Hematopoietic multipotent progenitor cell treated with erythropoietin and hydrocortisone succinate and interleukin-3 and kit ligand, for 15 days (in vitro differentiated cells): ENCODE results near the gene OR7G3.

ENCODE experiments used
- DNase-seq: peaks from one replicate; pipeline ENCODE4 v3.0.0-alpha.2; 2015; ENCODE audit warnings: low spot score

Gene OR7G3

GRCh38 chr19:9126900-9127405 is at the start of gene OR7G3:
Gene OR7G3, minus strand, starts transcription at chr19:9126950. Its CDS starts 0 bp downstream, at chr19:9126950.
- DNase-seq: no peak

DNA sequence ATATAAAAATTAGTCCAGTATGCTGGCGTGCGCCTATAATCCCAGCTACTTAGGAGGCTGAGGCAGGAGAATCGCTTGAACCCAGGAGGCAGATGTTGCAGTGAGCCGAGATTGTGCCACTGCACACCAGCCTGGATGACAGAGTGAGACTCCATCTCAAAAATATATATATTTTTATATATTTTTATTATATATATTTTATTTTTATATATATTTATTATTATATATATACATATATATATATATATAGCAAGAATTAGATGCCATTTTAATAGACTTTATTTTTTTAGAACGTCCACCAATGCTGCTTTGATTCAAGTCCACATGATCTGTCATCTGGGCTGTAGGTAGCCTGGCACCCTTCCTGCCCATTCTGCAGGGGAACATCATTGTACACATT is 48.6 kb upstream of the OR7G3 start:
- no peak for DNase-seq

GRCh38 chr19:9171393-9171991 is 44.7 kb upstream of the OR7G3 start:
- no peak for DNase-seq

GRCh38 chr19:9166846-9167245 is 40.1 kb upstream of the OR7G3 start:
- no peak for DNase-seq

- no peak for DNase-seq
These were observed 38.5 kb upstream of the OR7G3 start for GRCh38 chr19:9165261-9165660.

GRCh38 chr19:9161427-9161826 is 34.7 kb upstream of the OR7G3 start:
- no peak for DNase-seq

- no peak for DNase-seq
These were observed 33.1 kb upstream of the OR7G3 start for GRCh38 chr19:9159891-9160290.

GRCh38 chr19:9156304-9156703 is 29.6 kb upstream of the OR7G3 start:
- no peak for DNase-seq

DNA sequence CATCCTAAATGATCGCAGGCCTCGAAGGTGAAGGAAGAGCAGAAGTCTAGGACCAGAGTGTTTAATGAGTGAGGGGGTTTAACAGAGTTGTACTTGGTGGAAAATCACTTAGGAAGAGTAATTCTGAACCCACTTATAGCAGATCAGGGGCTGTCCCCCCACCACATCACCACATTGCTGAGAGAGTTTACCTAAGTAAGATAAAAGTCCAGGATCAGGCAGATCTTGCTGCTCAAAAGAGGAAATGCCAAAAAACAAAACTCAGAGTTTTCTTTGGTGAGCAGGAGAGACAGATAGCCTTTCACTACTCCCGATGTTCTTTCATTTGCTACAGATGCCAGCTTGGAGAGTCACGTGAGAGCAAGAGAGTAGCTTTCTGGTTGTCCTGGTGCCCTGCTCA is 28.8 kb upstream of the OR7G3 start:
- no peak for DNase-seq

GRCh38 chr19:9151367-9151766 is 24.6 kb upstream of the OR7G3 start:
- DNase-seq: no peak

DNA sequence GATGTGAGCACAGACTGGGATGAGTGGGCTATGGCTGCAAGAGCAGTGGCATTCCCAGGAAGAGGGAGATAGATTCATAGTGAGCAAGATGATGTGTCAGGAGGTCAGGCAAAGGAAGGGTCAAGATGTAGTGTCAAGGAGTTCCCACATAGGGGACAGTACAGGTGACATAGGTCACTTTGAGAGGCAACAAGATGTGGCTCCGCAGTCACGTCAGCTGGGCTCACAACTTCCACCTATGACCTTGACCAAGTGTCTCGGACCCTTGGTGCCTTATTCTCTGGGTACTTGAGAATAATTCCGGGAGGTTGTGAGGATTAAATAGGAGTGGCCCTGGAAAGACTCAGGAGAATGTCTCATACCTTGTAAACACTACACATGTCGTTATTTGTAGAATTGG is 23.9 kb upstream of the OR7G3 start:
- DNase-seq: no peak

- DNase-seq: no peak
These were observed 23.2 kb upstream of the OR7G3 start for GRCh38 chr19:9149997-9150396.

GRCh38 chr19:9148697-9149096 is 21.9 kb upstream of the OR7G3 start:
- DNase-seq: no peak

DNA sequence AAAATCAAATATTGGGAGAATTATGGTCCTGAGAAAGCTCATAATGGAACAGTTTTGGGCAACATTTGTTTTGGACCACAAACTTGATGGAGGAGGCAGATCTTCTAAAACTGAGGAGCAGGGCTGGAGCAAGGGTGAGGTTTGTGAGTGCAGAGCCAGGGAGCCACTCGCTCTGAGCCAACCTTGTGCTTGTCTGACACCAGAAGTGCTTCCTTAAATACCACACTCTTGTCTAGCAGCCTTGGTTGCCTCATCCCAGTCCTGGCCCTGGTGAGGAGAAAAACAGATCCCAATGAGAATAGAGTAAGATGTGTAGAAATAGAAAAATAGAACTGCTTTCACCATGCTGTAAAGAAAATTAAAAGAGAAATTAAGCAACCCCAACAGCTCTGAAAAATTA is 20.1 kb upstream of the OR7G3 start:
- DNase-seq: no peak

- no peak for DNase-seq
These were observed 18.2 kb upstream of the OR7G3 start for GRCh38 chr19:9144920-9145319.

DNA sequence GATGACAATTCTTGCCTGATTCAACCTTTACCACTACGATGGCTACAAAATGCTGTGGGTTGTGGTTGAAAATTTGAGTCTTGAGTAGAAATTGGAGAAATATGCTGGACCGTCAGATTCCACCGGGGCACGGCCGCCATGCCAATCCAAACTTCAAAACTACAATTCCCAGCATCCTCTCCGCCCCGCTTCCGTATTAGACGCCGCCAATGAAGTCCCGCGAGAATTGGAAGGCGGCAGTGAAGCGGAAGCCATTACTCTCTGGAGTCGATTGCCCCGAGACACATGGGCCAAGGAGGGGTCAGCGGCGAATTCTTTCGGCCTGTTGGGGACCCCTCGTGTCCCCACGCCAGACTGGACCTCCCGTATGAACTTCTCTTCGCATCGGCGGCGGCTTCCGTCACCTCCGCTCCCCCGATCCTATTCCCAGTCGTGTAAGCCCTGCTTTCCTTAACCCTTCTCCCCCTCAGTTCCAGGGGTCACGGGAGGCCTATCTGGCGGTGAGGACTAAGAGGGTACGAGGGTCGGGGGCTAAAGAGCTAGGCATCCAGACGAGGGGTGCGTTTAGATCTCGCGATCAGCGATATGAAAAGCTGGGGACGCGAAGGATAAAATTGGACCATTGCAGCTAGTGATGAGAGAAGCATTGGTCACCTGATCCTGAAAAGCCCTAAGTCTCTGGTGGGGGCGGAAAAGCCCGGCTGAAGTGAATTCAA is 13.6 kb upstream of the OR7G3 start, which contains the start of gene ZNF317:
TSS of gene ZNF317 (plus strand) at position 239 of the 716 bp plus-strand sequence. CDS start 15,620 bp downstream, outside the sequence.
- DNase-seq: peak; percentile 96

GRCh38 chr19:9139609-9140158 is 12.9 kb upstream of the OR7G3 start:
- DNase-seq: no peak

DNA sequence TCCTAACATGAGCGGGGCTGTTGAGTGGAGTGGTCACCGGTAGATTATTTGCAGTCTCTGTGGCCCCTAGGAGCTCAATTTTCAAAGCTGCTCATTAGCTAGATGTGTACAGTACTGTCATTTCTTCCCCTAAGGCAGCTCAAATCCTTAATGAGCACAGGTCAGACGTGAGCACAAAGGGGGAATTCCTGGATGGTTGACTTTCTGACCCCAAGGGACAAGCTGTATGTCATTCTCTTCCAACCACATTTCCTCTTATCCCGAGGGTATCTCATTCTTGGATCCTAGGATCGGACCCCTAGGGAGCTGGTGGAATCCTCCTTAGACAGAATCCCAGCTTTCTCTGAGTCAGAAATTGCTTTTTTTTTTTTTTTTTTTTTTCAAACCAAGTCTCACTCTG is 5.7 kb upstream of the OR7G3 start:
- DNase-seq: no peak

DNA sequence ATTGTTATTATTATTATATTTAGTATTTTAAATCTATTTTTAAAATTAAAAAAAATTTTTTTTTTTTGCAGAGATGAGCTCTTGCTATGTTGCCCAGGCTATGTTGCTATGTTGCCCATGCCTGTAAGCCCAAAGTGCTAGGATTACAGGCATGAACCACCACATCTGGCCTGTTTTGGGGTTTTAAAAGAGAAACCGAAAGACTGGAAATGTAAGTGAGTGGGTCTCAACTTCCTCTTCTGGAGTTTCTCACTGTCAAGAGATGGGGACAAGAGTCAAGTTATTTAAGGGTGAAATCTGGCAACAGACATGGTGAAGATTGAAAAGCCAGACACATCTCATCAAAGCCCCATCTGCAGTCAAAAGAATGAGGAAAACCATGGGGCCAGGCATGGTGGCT is 4.2 kb upstream of the OR7G3 start:
- DNase-seq: no peak

GRCh38 chr19:9128171-9128570 is 1.4 kb upstream of the OR7G3 start:
- DNase-seq: no peak

- DNase-seq: no peak
These were observed 10.2 kb downstream of the OR7G3 start for GRCh38 chr19:9116547-9116946.

DNA sequence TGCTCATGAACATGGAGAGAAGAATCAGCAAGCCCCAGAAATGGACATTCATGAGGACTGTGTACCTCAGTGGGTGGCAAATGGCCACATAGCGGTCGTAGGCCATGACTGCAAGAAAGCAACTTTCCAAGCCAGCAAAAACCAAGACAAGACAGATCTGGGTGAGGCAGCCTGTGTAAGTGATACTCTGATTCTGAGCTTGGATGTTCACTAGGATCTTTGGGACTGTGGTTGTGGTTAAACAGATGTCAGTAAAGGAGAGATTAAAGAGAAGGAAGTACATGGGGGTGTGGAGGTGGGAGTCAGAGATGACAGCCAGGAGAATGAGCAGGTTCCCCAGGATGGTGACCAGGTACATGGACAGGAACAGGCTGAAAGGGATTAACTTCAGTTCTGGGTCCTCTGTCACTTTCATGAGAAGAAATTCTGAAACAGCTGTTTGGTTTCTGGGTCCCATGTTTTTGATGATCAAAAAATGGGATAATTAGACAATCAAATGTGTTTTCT is 11.4 kb downstream of the OR7G3 start, which contains the start of gene OR7G1:
TSS of gene OR7G1 (minus strand) at position 457 of the 507 bp plus-strand sequence. CDS start at position 457, 0 bp downstream.
- DNase-seq: no peak

DNA sequence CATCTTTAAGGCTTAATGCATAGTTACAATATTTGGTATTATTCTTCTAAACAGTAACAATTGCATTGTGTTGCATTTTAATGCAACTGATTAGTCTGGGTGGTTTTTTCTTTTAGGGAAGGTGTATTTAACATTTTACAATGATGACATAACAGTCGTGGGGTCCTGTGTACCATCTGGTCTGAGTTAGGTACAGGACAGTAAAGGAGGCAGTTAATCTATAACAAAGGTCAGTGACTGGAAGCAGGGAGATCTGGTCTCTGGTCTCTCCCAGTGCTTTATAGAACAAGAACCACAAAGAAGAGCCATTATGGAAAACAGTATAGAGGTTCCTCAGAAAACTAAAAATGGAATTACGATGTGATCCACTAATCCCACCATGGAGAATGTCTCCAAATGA is 16.8 kb downstream of the OR7G3 start:
- DNase-seq: no peak
